ENCODE data around the gene TWIST1. TPM values are rescaled to one million over a fixed set of nuclear protein-coding genes. Genes with fewer than 3 reads are reported as not detected.

Gene TWIST1
- total RNA-seq, 1 donor from 2014 or later = 14.7 TPM

DNA sequence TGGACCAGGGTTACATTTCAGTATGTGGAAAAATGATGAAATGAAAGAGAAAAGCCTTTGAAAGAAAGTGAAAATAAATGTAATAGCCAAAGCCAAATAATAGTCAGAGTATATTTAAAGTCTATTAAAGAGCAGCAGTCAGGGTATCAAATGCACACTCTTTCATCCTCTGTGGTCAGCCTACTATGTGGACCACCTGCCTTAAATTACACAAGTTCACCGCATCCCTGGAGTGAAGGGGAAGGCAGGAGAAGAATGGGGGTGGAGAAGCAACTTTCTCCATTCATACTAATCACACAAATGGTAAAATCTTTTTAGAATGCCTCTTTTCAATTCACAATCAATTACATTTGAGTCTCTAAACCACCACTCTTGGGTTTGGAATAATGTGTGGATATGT, 16.0 kb downstream of the TWIST1 start:
- no peak for ATAC-seq
- intact Hi-C loops (cut with DNase I) = no loop called here
- no peak for DNase-seq (ENCODE audit: low spot score)

- intact Hi-C loops (cut with DNase I) = no loop called here
- no peak for ATAC-seq
- no peak for DNase-seq (ENCODE audit: low spot score)
Observed at GRCh38 chr7:19099924-19100323, 17.5 kb downstream of the TWIST1 start.

- DNase-seq (ENCODE audit: low spot score) (no peak), ATAC-seq (no peak)
- intact Hi-C loops (cut with DNase I) = no loop called here
Observed at GRCh38 chr7:19099194-19099593, 18.2 kb downstream of the TWIST1 start.

- intact Hi-C loops (cut with DNase I) = no loop called here
- ATAC-seq = no peak
- no peak for DNase-seq (ENCODE audit: low spot score)
Observed at GRCh38 chr7:19098510-19098909, 18.9 kb downstream of the TWIST1 start.

GRCh38 chr7:19097165-19098055, 20.0 kb downstream of the TWIST1 start:
- no peak for ATAC-seq
- intact Hi-C loops (cut with DNase I) = no loop called here
- DNase-seq (ENCODE audit: low spot score) = no peak

GRCh38 chr7:19095353-19095860, 22.0 kb downstream of the TWIST1 start:
- ATAC-seq (no peak), DNase-seq (ENCODE audit: low spot score) (no peak)
- intact Hi-C loops (cut with DNase I) = no loop called here

DNA sequence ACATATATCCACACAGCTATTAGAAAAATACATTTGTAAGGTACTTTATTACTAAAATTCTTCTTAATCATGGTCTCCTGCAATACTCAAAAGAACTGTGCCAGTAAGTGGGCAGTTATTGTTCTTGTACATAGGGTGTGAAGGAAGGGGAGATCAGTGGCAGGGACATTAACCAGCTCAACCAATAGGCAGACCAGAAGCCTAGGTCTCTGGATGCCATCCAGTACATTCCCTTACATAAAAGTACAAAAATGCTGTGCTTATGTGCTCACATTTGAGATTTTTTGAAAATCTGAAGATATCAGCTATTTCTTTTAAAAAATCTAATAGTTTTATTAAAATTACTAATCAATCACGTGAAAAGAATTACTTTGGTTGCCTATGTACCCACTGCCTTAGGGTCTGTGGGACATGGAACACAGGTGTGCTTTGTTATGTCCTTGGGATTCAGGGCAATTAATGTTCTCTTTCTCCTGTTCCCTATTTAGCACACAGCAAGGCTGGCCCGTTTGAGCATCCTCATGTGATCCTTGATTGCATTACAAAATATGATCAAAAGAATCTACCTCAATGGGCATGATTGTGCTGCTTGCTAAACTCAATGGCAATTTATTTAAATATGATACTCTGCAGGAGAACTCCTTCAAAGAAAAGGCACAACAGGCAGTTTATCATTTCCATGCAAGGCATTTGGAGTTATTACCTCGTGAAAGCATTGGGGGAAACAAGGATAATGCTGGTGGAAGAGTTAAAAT, 22.7 kb downstream of the TWIST1 start:
- intact Hi-C loops (cut with DNase I) = no loop called here
- DNase-seq (ENCODE audit: low spot score) (no peak), ATAC-seq (no peak)

DNA sequence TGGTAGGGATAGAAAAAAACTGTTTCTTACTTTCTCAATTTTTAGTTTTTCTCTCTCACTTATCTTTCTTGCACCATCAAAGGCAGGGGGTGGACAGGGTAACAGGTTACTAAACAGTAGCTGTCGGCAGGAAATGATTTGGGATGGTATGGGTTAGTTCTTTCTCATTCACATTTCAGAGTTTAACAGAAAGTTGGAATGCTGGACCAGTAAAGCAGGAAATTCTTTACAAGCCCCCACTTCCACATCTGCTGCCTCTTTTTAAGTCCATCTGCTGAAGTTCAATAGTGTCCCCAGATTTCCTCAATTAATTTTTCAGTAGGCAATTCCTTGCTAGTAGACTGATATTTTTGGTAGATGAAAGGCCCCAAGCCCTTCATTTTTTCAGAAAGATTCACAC, 23.3 kb downstream of the TWIST1 start:
- ATAC-seq (no peak), DNase-seq (ENCODE audit: low spot score) (no peak)
- intact Hi-C loops (cut with DNase I) = no loop called here

DNA sequence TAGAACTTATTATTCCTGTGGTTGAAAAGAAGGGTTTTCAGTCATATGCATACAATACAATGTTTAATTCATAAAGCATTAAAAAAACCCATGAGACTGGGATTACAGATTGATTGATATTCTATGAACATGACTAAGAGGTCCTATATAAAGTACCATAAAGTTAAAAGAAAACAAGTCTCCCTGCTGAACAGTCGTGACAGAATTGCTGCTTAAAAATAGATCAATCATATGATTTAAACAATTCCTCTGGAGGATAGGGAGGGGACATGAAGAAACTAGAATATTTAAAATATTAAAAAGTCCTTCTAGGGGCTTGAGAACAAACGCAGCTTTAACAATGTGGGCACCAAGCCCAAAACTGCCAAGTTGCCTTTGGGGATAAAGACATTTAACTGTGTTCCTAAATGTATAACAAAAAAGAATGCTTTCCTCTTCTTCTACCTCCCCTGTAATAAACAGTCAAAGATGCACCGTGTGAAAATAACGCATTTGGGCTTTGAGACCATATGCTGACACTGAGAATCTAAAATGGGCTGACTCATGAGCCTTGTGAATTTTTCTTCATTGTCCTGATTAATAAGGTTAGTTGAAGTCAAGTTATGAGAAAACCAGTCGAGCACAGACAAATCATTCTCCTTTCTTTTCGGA, 25.8 kb downstream of the TWIST1 start:
- ATAC-seq = no peak
- no peak for DNase-seq (ENCODE audit: low spot score)
- intact Hi-C loops (cut with DNase I) = no loop called here

GRCh38 chr7:19090526-19090925, 26.9 kb downstream of the TWIST1 start:
- DNase-seq (ENCODE audit: low spot score) (no peak), ATAC-seq (no peak)
- intact Hi-C loops (cut with DNase I) = no loop called here

- no peak for ATAC-seq
- DNase-seq (ENCODE audit: low spot score) = no peak
- intact Hi-C loops (cut with DNase I) = no loop called here
Observed at GRCh38 chr7:19089797-19090196, 27.6 kb downstream of the TWIST1 start.

DNA sequence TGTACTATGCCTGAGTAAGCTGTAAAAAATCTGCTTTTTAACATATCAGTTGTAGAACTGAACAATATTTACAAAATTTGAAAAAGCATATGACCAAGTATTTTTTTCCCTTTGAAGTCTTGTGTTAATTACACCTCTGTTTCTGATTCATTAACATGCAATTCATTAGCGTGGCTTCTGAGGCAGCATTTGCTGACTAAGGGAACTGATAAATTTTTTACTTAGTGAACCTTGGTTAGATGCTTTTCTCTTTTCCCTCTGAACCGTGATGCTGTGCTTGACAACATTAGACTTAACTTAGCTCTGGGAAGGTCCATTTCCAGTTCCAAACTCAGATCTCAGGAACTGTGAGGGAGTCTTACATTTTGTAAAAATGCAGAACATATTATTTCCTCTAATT, 28.1 kb downstream of the TWIST1 start:
- no peak for DNase-seq (ENCODE audit: low spot score)
- ATAC-seq = no peak
- intact Hi-C loops (cut with DNase I) = no loop called here

DNA sequence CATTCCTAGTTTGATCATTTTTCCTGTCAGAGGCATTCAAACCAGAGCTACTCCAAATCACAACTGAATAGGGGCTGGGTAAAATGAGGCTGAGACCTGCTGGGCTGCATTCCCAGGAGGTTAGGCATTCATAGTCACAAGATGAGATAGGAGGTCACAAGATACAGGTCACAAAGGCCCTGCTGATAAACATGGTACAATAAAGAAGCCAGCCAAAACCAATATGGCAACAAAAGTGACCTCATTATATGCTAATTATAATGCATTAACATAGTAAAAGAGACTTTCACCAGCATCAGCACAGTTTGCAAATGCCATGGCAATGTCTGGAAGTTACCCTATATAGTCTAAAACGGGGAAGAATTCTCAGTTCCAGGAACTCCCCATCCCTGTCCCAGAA, 37.3 kb downstream of the TWIST1 start:
- no peak for DNase-seq (ENCODE audit: low spot score)
- intact Hi-C loops (cut with DNase I) = no loop called here
- no peak for ATAC-seq

- ATAC-seq = no peak
- intact Hi-C loops (cut with DNase I) = no loop called here
Observed at GRCh38 chr7:19079066-19079465, 38.4 kb downstream of the TWIST1 start.

DNA sequence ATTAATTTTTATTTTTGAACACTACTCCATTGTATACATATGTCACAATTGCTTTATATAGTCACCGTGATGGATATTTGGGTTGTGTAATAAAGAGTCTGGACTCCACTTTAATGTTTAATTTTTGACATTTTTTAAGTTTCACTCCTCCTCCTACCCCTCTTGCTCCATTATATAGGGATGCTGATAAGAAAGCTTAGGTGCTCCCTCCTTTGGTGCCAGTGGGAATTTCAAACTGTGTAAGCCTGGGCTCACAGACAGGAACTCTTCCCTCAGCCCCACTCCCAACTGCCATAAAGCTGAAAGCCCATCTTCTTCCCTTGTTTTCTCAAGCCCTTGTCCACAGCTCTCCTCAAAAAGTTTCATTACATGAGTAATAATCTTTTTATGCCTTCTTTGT, 47.6 kb downstream of the TWIST1 start:
- intact Hi-C loops (cut with DNase I) = no loop called here
- no peak for ATAC-seq

More at GRCh38 chr7:19079066-19079465, 38.4 kb downstream of the TWIST1 start:
- no peak for DNase-seq (ENCODE audit: low spot score)

DNA sequence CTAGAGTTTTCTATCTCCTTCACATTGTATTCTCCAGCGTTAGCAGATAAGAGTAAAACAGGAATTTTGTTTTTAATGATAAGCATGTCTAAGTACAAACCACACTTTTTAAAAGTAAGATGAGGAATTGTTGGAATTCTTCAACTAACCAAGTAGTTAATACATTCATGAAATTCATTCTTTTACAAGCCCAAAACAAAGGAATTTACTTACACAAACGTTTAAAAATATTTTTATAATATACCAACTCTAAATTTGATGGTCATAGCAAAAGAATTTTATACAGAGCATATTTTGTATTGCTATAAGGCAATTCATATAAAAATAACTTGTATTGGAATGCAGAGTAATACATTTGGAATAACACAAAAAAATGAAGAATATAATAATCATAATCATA, 51.3 kb downstream of the TWIST1 start:
- DNase-seq (ENCODE audit: low spot score) (no peak), ATAC-seq (no peak)
- intact Hi-C loops (cut with DNase I) = no loop called here

More for the DNA sequence above, 47.6 kb downstream of the TWIST1 start:
- DNase-seq (ENCODE audit: low spot score) = no peak
